Activated T-cell treated with anti-CD3 and anti-CD28 coated beads, Interleukin-2, amount 50 U/mL, for 4 hours (primary cell): Measurements from ENCODE around the gene SOX9. TPM values are rescaled to one million over a fixed set of nuclear protein-coding genes. Genes with fewer than 3 reads are reported as not detected.
A peak's percentile ranks its signal among the peaks of the same experiment; 100 is the strongest.

Experiments
- ATAC-seq, 2 donors: fragments of 200-7000 bp; cut with Tn5 transposase; one replicate each; pipeline ENCODE4 v1.10.0; 2021
- DNase-seq: peaks from one replicate; pipeline ENCODE4 v3.0.0-alpha.2; 2020
- H3K27me3 Mint-ChIP-seq: one replicate; pipeline ENCODE4 v1.8.0; 2021; ENCODE audit warnings: low read depth, mixed read lengths
- H3K36me3 Mint-ChIP-seq: one replicate; pipeline ENCODE4 v1.8.0; 2022; ENCODE audit warnings: mixed read lengths; ENCODE audit not compliant: insufficient read depth
- H3K4me1 Mint-ChIP-seq: one replicate; pipeline ENCODE4 v1.8.0; 2021; ENCODE audit warnings: low read depth, mixed read lengths
- H3K4me3 Mint-ChIP-seq: one replicate; pipeline ENCODE4 v1.8.0; 2021; ENCODE audit warnings: mild to moderate bottlenecking, moderate library complexity, mixed read lengths
- H3K9me3 Mint-ChIP-seq: one replicate; pipeline ENCODE4 v1.8.0; 2021; ENCODE audit warnings: mixed read lengths
- total RNA-seq, 3 donors: library from RNA; stranded (reverse); gene quantifications; one replicate each; pipeline ENCODE4 v1.2.1, GENCODE V29; 2021

SOX9 gene
- under 1 TPM; 0.08 to 0.16 (median 0.15) TPM for total RNA-seq

DNA sequence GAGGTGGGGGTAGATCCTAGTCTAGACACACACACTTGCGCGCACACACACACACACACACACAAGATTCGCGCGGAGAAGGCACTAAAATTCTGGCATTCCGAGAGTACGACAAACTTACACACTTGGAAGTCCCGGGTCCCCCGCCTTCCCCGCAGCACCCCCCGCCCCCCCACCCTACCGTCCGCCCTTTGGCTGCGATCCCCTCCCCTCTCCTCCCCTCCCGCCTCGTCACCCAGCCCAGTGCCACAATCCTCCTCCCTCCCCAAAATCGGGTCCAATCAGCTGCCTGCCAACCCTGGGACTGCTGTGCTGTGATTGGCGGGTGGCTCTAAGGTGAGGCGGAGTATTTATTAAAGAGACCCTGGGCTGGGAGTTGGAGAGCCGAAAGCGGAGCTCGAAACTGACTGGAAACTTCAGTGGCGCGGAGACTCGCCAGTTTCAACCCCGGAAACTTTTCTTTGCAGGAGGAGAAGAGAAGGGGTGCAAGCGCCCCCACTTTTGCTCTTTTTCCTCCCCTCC lies at the start of gene SOX9:
SOX9 (plus strand) TSS at position 379 of the 522 bp plus-strand sequence. CDS start 372 bp downstream, outside the sequence.
- H3K27me3 Mint-ChIP-seq, result peaks cover 66% of the 10 kb centered on the region
- no peak for DNase-seq
- H3K9me3 Mint-ChIP-seq, result no peaks in the 10 kb centered on the region
- no peak for ATAC-seq
- no peaks in the 10 kb centered on the region for H3K36me3 Mint-ChIP-seq
- H3K4me3 Mint-ChIP-seq, result peak within 1 kb of the TSS; percentile 40
- H3K4me1 Mint-ChIP-seq, result peaks cover 2% of the 10 kb centered on the region

DNA sequence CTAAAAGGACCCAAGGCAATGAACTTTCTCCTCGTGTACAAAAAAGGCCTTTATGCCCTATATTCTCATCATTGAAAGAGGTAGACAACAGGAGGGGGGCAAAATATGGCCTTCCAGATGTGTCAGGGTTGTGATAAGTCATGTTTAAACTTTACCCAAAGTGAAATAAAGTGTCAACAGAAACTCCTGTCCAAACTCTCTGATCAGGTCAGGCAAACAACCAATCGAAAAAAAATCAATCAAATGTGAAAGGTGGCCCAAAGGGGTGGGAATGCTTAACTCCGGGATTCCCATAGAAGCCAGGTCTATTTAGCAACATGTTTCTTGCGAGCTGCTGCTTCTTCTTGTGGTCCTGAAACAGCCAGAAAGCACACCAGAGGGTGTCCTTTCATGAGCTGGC lies 49.5 kb upstream of the SOX9 start:
- Mint-ChIP-seq H3K27me3 (peaks cover 4% of the 10 kb centered on the region), H3K9me3 (peaks cover under 1% of the 10 kb centered on the region), H3K4me3 (no peak overlapping the region), H3K4me1 (no peaks in the 10 kb centered on the region), H3K36me3 (no peaks in the 10 kb centered on the region)
- DNase-seq (no peak), ATAC-seq (no peak)

DNA sequence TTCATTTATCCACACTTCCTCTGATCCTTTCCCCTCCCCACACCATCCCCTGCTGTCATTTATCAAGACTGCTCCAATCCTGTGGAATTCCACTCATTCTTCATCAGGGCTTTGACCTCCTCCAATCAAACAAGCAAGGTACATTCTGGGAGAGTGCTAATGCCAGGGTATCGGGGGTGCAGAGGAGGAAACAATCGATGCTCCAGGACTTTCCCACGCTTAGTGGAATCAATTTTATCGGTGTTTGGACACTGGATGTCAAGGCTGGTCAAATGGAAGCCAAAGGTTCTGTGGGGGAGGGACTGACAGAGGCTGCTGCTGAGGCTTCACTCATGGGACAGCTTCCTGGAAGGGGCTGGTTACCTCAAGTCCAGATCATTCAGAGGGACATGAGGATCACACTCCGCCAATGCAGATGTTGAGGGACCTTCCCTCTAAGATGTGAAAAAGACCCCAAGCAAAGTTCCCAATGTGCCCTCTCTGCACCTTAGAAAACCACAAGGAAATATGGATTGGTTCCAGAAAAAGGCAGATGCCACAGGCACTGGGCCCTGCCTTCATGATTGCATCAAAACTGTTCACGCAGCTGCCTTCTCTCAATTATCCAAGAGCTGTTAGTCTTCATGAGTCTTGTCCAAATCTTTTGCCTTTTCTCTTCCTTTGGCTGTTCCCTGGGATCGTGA lies 44.7 kb upstream of the SOX9 start:
- peaks cover 3% of the 10 kb centered on the region for H3K9me3 Mint-ChIP-seq
- no peaks in the 10 kb centered on the region for H3K36me3 Mint-ChIP-seq
- DNase-seq (no peak), ATAC-seq (no peak)
- peaks cover 2% of the 10 kb centered on the region for H3K4me1 Mint-ChIP-seq
- no peak overlapping the region for H3K4me3 Mint-ChIP-seq
- no peaks in the 10 kb centered on the region for H3K27me3 Mint-ChIP-seq

DNA sequence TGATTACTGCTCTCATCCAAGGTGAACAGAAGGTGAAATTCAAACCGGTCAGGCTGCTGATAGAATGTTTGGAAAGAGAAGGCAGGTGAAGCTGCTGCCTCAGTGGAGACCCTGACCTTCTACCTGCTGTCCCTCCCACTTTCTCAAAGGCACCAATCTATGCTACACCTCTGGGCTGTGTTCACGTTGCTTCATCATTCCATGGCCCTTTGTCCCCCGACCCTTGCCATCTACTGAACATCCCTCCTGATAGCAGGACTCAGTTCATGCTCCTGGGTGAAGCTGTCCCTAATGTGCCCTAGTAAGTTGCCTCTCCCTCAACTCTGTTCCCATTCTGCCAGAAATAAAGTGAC lies 44.2 kb upstream of the SOX9 start:
- H3K36me3 Mint-ChIP-seq, result no peaks in the 10 kb centered on the region
- DNase-seq, result no peak
- H3K27me3 Mint-ChIP-seq, result no peaks in the 10 kb centered on the region
- H3K4me1 Mint-ChIP-seq, result peaks cover 2% of the 10 kb centered on the region
- H3K4me3 Mint-ChIP-seq, result no peak overlapping the region
- ATAC-seq, result no peak
- H3K9me3 Mint-ChIP-seq, result peaks cover 3% of the 10 kb centered on the region

DNA sequence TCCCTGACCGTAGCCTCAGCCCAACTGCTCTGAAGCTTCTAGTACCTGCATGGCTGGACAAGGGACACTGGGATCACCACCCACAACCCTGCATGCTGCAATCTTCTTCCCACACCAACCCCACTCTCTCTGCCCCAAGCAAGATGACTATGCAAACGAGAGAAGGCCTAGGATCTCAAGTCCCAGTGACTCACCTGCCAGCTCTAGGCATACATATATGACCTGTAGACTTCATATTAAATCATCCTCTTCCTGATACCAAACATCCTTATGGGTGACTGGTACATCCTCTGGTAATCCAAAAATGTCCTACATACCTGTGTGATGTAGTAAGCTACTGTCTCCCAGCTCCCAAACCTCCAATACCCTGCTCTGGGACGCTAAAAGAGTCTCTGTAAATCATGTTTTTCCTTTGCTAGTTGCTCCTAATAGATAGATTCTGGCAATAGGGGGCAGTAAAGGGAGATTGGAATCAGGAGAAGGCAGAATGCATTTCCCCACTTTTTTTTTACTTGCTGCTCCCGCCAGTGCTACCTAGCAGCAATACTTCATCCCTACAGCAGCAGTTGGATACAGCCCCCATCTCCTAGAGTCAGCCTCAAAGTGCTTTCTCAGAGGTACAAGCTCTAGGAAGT lies 43.4 kb upstream of the SOX9 start:
- Mint-ChIP-seq H3K9me3 (peaks cover 8% of the 10 kb centered on the region), H3K4me3 (no peak overlapping the region), H3K4me1 (peaks cover 2% of the 10 kb centered on the region), H3K36me3 (no peaks in the 10 kb centered on the region), H3K27me3 (no peaks in the 10 kb centered on the region)
- ATAC-seq (no peak), DNase-seq (no peak)

DNA sequence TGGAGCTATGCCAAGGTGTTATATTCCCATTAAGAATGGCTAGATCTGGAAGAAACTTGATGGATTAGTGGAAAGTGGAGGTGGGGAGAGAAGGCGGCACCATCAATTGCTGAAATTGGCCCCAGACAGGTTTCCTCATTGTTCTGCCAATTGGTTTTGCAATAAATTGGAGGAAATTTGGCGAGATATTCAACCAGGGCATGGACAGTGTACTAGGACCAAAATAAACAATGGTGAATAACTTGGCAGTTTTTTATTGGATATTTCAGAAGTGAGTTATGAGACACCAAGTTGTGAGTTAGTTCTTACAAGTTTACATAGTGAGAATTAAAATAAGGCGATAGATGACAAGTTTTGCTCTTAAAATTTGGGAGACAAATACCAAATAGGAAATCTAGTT lies 41.1 kb upstream of the SOX9 start:
- H3K9me3 Mint-ChIP-seq, result peaks cover 8% of the 10 kb centered on the region
- no peak overlapping the region for H3K4me3 Mint-ChIP-seq
- DNase-seq (no peak), ATAC-seq (no peak)
- peaks cover 2% of the 10 kb centered on the region for H3K4me1 Mint-ChIP-seq
- H3K36me3 Mint-ChIP-seq, result no peaks in the 10 kb centered on the region
- H3K27me3 Mint-ChIP-seq, result no peaks in the 10 kb centered on the region

DNA sequence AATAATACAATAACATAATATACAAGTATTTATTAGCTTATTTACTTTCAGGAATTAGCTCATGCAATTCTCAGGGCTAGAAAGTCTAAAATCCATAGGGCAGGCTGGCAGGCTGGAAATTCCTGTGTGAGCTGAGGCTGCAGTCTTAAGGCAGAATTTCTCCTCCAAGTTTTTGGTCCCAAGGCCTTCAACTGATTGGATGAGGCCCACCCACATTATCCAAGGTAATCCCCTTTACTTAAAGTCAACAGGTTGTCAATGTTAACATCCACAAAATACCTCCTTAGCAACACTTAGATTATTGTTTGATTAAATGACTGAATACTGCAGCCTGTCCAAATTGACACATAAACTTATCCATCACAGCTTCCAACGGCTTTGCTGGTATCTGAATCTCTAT lies 32.9 kb upstream of the SOX9 start:
- no peaks in the 10 kb centered on the region for H3K4me1 Mint-ChIP-seq
- H3K27me3 Mint-ChIP-seq, result no peaks in the 10 kb centered on the region
- no peaks in the 10 kb centered on the region for H3K36me3 Mint-ChIP-seq
- no peak for DNase-seq
- ATAC-seq, result no peak
- no peaks in the 10 kb centered on the region for H3K9me3 Mint-ChIP-seq
- H3K4me3 Mint-ChIP-seq, result no peak overlapping the region

DNA sequence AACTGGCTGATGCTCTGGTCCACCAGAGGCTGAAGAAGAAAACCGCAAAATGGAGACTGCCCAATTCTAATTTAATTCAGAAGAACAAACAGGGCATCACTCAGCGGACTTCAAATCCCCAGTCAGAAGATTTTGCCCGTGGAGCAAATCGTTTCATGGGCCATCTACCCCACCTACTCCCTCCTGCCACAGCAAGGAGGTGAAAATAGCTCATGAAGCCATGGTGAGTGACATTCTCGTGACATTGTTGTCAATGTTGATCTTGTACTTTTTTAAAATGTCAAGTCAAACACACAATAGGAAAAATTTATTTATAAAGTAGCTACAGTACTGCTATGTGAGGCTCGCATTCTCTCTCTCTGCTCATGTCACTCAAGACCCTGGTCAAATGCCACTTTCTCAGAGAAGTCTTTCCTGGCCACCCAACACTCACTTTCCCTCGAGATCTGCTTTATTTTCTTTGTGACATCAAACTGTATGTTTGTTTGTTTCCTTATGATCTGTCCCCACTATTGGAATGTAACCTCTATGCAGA lies 31.3 kb upstream of the SOX9 start:
- DNase-seq (no peak), ATAC-seq (no peak)
- no peaks in the 10 kb centered on the region for H3K36me3 Mint-ChIP-seq
- H3K4me1 Mint-ChIP-seq, result no peaks in the 10 kb centered on the region
- H3K9me3 Mint-ChIP-seq, result no peaks in the 10 kb centered on the region
- no peaks in the 10 kb centered on the region for H3K27me3 Mint-ChIP-seq
- H3K4me3 Mint-ChIP-seq, result no peak overlapping the region

DNA sequence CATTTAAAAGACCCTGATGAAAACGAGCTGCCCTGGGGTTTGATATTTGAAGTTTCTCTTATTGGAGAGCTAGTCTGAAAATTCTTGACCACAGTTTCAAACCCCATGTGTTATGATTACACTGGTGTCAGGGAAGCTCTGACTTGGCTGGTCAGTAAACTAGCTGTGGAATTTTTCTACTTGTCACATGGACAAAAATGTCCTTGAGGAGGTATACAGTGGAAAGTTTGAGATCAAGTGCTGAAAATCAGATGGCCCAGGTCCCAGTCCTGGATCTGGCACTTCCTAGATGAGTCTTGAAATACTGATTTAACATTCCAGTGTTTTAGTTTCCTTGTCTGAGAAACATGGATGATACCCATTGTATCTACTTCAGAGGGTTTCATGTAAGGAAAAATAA lies 30.7 kb upstream of the SOX9 start:
- Mint-ChIP-seq H3K4me3 (no peak overlapping the region), H3K36me3 (no peaks in the 10 kb centered on the region), H3K4me1 (no peaks in the 10 kb centered on the region), H3K27me3 (no peaks in the 10 kb centered on the region), H3K9me3 (no peaks in the 10 kb centered on the region)
- ATAC-seq (no peak), DNase-seq (no peak)

DNA sequence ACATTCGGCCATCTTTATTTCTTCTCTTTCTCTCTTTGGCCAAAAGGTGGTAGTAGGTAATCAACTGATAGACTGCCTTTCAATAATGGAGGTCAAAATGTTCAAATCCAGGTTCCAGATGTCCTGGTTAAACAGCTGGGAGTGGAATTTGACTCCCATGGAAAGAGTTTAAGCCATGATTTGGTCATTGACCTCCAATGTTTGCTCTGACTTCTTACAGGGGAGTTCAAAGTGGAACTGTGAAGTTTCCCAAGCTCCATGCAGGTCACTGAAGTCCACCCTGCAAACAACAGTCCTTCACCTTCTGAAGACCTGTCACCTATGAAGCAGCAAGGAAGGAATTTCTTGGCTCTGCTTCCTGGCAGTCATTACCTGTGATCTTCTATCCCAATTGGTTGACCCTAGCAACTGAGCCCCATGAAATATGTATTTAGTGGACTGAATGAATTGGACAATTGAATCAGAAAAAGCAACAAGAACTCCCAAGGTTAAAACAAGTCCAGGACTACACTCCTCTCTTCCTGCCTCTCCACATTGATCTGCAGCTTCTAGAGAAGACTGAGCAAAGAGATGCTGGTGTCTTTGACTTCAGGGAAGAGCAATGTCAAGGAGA lies 28.0 kb upstream of the SOX9 start:
- Mint-ChIP-seq H3K36me3 (no peaks in the 10 kb centered on the region), H3K4me1 (no peaks in the 10 kb centered on the region)
- ATAC-seq, result no peak

DNA sequence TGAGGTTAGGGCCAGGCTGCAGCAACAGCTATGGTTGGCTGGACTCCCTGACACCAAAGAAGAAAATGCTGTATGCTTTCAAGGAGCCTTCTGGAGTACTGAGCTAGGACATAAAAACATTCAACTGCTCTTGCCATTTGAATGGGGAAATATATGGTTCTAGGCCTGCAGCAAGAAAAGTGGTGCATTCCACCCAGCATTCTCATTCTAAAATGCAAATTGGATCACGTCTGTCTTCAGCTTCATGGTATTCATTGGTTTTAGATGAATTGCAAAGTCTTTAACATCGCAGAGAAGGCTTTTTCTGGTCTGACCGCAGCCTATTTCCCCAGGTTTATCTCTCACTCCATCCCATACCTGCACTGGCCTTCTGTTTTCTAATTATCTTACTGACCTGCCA lies 27.1 kb upstream of the SOX9 start:
- ATAC-seq, result no peak
- no peak overlapping the region for H3K4me3 Mint-ChIP-seq
- H3K36me3 Mint-ChIP-seq, result no peaks in the 10 kb centered on the region
- no peaks in the 10 kb centered on the region for H3K27me3 Mint-ChIP-seq
- H3K4me1 Mint-ChIP-seq, result no peaks in the 10 kb centered on the region
- no peaks in the 10 kb centered on the region for H3K9me3 Mint-ChIP-seq
- DNase-seq, result no peak

More for the DNA sequence above, 28.0 kb upstream of the SOX9 start:
- Mint-ChIP-seq H3K4me3 (no peak overlapping the region), H3K27me3 (no peaks in the 10 kb centered on the region), H3K9me3 (no peaks in the 10 kb centered on the region)
- no peak for DNase-seq

DNA sequence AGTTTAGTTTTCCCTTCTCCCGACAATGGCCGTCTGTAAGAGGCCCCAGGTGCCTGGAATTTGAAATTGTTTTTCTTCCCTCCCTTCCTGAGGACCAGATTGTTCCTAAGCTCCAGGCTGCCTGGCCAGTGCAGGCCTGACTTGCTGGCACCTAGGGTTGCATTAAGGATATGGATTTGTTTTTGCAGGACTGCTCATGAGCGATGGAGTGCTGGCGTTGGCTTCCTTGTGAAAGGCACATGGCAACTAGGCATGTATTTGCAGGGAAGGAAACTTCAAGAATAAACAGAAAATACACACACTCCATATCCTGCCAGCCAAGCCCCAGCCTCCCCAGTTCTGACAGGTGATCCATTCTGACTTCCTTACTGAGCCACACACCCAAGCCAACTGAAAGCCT lies 25.5 kb upstream of the SOX9 start:
- DNase-seq, result no peak
- Mint-ChIP-seq H3K27me3 (no peaks in the 10 kb centered on the region), H3K4me3 (no peak overlapping the region), H3K9me3 (no peaks in the 10 kb centered on the region), H3K36me3 (no peaks in the 10 kb centered on the region), H3K4me1 (no peaks in the 10 kb centered on the region)
- ATAC-seq, result no peak

DNA sequence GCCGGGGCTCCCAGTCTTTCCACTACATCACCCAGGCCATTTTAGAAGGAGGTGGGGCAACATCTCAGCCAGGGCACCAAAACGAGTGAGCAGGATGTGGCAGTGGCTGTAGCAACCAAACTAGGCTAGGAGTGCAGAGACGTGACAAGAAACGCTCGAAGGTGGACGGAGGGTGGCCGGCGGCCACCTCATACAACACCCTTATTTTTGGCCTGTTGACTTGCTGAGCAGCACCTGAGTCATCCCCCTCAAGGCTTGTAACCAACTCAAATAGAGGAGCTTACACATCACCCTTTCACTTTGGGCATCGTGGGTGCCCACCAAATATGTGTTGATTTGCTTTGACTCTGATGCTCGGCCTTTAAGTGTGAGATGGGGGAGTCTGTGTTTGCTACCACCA lies 23.7 kb upstream of the SOX9 start:
- ATAC-seq (no peak), DNase-seq (no peak)
- no peaks in the 10 kb centered on the region for H3K36me3 Mint-ChIP-seq
- no peak overlapping the region for H3K4me3 Mint-ChIP-seq
- H3K4me1 Mint-ChIP-seq, result no peaks in the 10 kb centered on the region
- H3K9me3 Mint-ChIP-seq, result no peaks in the 10 kb centered on the region
- no peaks in the 10 kb centered on the region for H3K27me3 Mint-ChIP-seq

DNA sequence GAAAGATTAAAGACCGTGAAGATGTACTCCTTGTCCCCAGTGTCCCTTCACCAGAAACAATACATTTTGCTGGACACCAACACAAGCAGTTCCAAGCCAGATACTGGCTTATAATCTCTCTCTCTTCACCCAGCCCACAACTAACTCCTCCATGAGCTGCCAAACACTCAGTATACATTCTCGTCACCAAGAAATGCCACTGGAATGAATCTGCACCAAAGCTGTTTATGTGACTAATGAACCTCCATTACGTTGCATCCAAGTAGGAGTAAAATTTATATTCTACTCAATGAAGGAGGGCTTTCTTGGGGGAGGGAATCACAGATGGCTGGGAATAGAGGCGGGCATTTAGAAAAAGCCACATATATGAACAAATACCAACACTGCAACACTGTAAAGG lies 20.9 kb upstream of the SOX9 start:
- Mint-ChIP-seq H3K9me3 (peaks cover 2% of the 10 kb centered on the region), H3K27me3 (peaks cover 6% of the 10 kb centered on the region), H3K4me3 (no peak overlapping the region), H3K36me3 (no peaks in the 10 kb centered on the region), H3K4me1 (no peaks in the 10 kb centered on the region)
- DNase-seq (no peak), ATAC-seq (no peak)

DNA sequence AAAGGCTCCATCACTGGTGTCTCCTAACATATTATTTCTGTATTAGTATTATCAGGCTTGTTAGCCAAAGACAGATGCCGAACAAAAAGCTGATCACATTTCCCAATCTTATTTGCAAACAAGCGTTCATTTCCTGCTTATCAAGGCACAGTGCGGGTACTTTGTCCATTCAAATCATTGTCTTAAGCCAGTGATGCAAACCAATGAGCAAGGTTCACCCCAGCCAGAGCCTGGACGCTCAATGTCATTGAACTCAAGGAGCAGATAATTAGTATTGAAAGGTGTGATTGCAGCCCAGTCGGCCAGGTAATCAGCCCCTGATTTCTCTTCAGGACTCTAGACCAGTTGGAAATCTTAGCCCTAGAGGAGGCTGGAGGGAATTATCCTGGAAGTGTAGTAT lies 20.4 kb upstream of the SOX9 start:
- Mint-ChIP-seq H3K4me1 (no peaks in the 10 kb centered on the region), H3K9me3 (peaks cover 3% of the 10 kb centered on the region), H3K36me3 (no peaks in the 10 kb centered on the region), H3K4me3 (no peak overlapping the region), H3K27me3 (peaks cover 6% of the 10 kb centered on the region)
- no peak for ATAC-seq
- no peak for DNase-seq
